HG03025 (cell line): ENCODE data around the gene SLC47A2.
"Not testable (repeated sequence)": the region's sequence is repeated elsewhere in the genome, so short reads cannot be mapped to it uniquely, and the experiment has no call there.

Source experiments
- ATAC-seq: cut with Tn5 transposase; IDR thresholded peaks from one replicate; pipeline ENCODE4 v1.9.1; 2021; ENCODE audit warnings: mild to moderate bottlenecking, moderate library complexity; ENCODE audit not compliant: unreplicated experiment, low FRiP score

The SLC47A2 gene

GRCh38 chr17:19709841-19710240 is 6.5 kb downstream of the SLC47A2 start:
- no peak for ATAC-seq

DNA sequence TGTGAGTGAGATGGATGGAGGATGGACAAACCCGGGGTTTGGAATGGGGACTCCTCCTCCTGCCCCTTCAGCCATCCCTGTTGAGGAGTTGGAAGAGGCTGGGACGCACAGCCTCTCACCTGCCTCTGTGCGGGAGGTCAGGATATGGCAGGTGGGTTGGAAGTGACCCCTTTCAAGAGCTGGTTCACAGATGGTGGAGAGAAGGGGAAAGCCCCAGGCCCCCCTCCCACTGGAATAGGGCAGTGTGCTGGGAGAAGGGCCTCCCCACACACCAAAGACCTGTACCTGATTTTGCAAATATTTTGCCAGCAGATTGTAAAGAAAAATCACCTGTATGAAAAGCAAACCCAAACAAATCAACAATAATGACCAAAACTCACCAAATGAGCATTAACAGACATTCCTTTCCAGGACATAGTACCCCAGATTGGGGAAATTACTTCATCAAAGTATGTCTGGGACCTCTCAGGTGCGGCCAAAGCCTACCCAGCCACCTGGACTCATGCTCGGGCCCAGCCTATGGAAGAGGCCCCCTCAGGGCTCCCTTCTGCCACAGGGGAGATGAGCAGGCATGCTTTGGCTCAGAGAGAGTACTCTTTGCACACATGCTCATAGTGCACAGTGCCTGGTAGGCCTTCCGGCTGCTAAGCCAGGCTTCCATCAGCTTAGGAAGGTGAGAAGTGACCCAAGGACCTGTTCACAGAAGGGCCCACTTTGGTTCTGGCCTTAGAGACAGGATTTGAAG is 7.8 kb downstream of the SLC47A2 start:
- no peak for ATAC-seq

DNA sequence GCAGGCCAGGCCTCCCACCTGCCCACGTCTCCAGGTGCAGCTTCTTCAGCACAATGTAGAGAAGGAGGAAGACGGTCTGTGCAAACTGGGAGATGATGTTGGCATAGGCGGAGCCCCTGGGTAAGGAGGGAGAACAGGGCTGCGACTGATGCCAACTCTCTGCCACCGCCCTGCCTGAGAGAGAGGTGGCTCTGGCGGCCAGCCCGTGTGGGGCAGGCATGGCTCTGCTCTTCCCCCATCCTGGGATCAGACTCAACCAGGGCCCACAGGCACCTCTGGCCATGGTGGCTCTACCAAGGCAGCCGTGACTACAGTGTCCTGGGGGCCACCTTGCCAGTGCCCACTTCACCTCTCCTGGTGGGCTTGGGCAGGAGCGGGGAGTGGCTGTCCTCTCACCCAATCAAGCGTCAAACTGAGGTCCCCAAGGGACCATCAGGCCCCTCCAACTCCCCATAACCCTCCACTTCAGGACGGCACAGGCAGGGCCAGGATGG is 8.6 kb downstream of the SLC47A2 start:
- ATAC-seq: no peak

- no peak for ATAC-seq
Observed at GRCh38 chr17:19706791-19707727, 9.3 kb downstream of the SLC47A2 start.

DNA sequence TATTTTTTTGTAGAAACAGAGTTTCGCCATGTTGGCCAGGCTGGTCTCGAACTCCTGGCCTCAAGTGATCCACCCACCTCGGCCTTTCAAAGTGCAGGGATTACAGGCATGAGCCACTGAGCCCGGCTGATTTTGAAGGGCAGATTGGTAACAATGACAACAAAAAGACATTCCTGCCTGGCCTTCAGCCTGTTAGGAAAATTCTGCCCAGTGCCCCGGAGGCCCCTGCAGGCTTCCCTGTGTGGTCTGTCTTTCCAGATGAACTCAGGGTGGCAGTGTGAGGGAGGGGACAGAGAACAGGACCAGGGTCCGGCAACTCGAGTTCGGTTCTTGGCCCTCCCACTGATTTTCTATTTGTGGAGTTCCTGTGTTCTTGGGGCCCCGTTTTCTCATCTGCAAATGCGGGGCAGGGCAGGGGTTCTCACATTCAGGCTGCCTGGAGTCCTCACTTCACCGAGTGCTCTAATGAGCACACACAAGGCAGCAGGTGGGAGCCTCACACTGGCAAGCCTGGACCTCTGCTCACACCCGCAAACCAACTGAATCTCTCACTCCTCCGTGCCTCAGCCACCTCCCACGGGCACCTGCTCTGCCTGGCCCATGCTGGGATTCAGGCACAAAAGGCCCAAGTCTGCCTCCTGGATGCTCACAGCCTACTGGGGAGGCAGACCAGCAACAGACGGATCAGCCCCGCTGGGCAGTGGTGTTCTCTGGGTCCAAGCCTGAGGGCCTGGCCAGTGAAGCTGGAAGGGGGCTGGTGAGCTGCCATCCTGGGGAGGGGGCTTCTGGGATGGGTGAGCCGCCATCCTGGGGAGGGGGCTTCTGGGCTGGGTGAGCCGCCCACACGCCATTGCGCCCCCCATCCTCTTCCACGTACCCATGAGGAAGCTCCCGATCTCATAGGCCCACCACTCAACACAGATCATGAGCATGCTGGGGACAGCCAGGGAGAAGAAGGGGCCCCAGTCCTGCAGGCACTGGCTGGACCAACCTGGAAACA is 10.3 kb downstream of the SLC47A2 start:
- ATAC-seq: no peak

DNA sequence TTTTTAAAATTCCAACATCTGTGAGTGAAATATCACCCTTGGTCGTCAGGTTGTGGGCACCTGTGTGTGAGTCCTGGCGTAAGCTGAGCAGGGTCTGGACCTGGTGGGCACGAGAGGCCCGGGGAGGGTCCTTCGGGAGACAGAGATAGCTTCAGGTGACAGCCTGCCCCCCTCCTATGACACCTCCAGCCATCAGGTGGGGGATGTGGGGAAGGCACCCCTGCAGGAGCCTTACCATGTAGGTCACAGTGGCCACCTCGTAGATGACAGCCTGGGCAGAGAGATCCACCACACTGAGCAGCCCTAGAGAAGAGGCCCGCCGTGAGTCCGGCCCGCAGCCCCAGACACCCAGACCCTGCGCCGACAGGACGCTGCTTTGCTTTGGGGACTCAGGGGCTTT is 11.2 kb downstream of the SLC47A2 start:
- ATAC-seq: no peak

- ATAC-seq: no peak
Observed at GRCh38 chr17:19703828-19704613, 12.4 kb downstream of the SLC47A2 start.

DNA sequence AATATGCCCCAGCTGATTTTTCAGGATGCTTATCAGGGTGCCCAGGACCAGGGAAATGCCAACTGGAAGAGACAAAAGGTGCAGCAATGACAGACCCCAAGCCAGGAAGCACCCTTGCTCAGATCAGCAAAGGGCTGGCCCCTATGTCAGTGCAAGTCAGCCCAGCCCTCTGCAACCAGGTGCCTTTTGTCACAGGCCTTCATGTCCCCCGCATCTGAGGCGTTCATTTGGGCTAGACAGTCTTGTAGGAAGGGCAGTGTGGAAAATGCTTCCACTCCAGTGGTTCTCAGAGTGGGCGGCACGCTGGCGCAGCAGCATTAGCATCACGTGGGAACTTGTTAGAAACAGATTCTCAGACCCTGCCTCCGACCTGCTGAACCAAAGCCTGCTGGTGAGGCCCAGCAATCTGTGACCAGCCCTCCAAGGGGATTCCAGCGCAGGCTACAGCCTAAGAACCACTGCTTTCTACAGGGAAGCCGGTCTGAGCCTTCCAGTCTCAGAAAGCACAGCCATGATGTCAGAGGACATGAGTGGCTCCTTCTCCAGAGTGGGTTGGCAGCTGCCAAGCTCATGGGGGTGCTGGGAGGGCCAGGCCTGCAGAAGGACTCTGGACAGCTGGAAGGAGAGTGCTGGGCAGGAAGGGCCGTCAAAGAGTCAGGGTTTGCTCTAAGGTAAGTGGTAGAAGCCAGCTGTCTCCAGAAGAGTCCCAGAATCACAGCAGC is 13.1 kb downstream of the SLC47A2 start:
- no peak for ATAC-seq

- no peak for ATAC-seq
Observed at GRCh38 chr17:19702217-19702641, 14.2 kb downstream of the SLC47A2 start.

DNA sequence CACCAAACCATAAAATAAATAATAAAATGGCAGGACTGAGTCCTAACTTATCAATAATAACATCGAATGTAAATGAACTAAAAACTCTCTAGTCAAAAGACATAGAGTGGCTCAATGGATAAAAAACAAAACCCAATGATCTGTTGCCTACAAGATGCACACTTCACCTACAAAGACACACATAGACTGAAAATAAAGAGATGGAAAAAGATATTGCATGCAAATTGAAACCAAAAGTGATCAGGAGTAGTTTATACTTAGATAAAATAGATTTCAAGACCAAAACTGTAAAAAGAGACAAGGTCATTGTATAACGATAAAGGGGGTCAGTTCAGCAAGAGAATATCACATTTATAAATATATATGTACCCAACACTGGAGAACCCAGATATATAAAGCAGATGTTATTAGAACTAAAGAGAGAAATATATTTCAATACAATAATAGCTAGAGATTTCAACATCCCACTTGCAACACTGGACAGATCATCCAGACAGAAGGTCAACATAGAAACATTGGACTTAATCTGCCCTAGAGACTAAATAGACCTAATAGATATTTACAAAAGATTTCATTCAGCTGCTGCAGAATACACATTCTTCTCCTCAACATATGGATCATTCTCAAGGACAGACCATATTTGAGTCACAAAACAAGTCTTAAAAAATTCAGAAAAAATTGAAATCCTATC is 29.8 kb downstream of the SLC47A2 start:
- ATAC-seq: no peak

- not testable (repeated sequence) for ATAC-seq
Observed at GRCh38 chr17:19684909-19685580, 31.3 kb downstream of the SLC47A2 start.

GRCh38 chr17:19683117-19683516 is 33.3 kb downstream of the SLC47A2 start:
- ATAC-seq: no peak

DNA sequence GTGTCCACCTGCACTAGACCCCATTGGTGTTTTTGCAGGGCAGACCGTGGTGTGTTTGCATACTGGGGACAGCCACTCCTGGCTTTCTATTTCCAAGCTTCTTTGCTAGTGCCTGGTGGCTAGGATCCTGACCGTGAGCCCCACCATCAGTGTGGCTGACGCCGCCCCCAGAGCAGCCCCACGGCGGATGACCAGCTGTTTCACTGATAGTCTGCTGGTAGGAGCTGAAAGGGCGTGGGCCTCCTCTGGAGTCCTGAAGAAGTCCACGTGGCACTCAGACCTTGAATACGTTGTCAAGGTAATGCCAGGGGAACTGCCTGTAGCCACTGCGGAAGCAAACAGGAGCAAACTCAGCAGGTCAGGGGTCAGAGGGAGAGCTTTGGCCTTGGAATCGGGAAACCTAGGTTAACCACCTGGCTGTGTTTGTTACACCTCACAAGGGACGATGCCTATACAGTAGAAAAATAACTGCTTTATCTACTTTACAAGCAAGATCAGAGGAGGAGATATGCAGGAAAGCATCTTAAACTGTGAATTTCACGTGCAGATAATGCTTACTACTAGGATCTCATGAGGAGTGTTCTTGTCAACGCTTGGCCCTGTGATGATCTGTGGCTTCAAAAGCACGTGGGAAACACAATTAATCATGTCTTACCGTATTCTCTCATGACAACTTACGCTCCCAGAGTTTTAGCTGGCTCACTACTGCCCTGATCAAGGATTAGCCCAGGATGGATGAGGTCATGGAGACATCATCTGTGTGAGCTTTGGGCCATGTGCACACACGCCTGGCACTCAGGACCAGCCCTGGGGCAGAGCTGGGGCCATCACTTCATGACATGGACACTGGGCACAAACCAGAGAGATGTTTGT is 37.6 kb downstream of the SLC47A2 start:
- ATAC-seq: no peak

GRCh38 chr17:19677736-19678379 is 38.5 kb downstream of the SLC47A2 start:
- ATAC-seq: no peak

GRCh38 chr17:19676896-19677295 is 39.5 kb downstream of the SLC47A2 start:
- ATAC-seq: no peak

GRCh38 chr17:19673623-19674022 is 42.8 kb downstream of the SLC47A2 start:
- ATAC-seq: no peak
